HepG2 (cell line): ENCODE measurements around the gene KIF25.

ENCODE experiments used
- EZH2 ChIP-seq: conservative IDR thresholded peaks from 2 replicates; pipeline ENCODE4 v1.6.1; 2012; ENCODE audit warnings: mild to moderate bottlenecking, low read depth, low read length, moderate library complexity
- FOSL1 ChIP-seq: sonication (generic); formaldehyde crosslinking; IDR thresholded peaks from 2 replicates; pipeline ENCODE4 v1.9.0; 2021; ENCODE audit warnings: missing genetic modification reagents, borderline replicate concordance
- GABPA ChIP-seq, 2 experiments: IDR thresholded peaks; 2 replicates each; pipeline ENCODE4 v1.6.1; 2011 to 2016; ENCODE audit warnings: low read depth in 2 of 2, low read length in 1 of 2, missing biosample characterization in 1 of 2, missing genetic modification characterization in 1 of 2
- HNRNPL ChIP-seq: fragments of 200-400 bp; formaldehyde crosslinking; IDR thresholded peaks from 2 replicates; pipeline ENCODE4 v1.6.1; 2017; ENCODE audit warnings: mild to moderate bottlenecking, low read depth, low read length
- KAT8 ChIP-seq: IDR thresholded peaks from 2 replicates; pipeline ENCODE4 v1.6.1; 2016; ENCODE audit warnings: missing genetic modification reagents, missing compliant biosample characterization
- ZBTB1 ChIP-seq: sonication (generic); formaldehyde crosslinking; IDR thresholded peaks from 2 replicates; pipeline ENCODE4 v1.4.0; 2020; ENCODE audit warnings: missing genetic modification reagents, borderline replicate concordance
- ZNF331 ChIP-seq: sonication (generic); formaldehyde crosslinking; IDR thresholded peaks from 2 replicates; pipeline ENCODE4 v1.4.0; 2020; ENCODE audit warnings: missing genetic modification reagents
- ZNF556 ChIP-seq: sonication (generic); formaldehyde crosslinking; IDR thresholded peaks from 2 replicates; pipeline ENCODE4 v1.4.0; 2020; ENCODE audit warnings: mild to moderate bottlenecking, missing genetic modification reagents, borderline replicate concordance
- TF ChIP-seq, protein P1 (sequence below): sonication (generic); formaldehyde crosslinking; IDR thresholded peaks from 2 replicates; pipeline ENCODE4 v1.5.0; 2020; ENCODE audit warnings: mild to moderate bottlenecking, missing genetic modification reagents, moderate library complexity
- TF ChIP-seq, protein P2 (sequence below): IDR thresholded peaks from 2 replicates; pipeline ENCODE4 v1.6.1; 2018; ENCODE audit warnings: missing genetic modification reagents
- TF ChIP-seq, protein P3 (sequence below): fragments of 450-650 bp; IDR thresholded peaks from 2 replicates; pipeline ENCODE4 v1.6.1; 2017; ENCODE audit warnings: mild to moderate bottlenecking
- TF ChIP-seq, protein P4 (sequence below): IDR thresholded peaks from 2 replicates; pipeline ENCODE4 v1.6.1; 2012; ENCODE audit warnings: inconsistent platforms
- TF ChIP-seq, protein P5 (sequence below): sonication (generic); formaldehyde crosslinking; IDR thresholded peaks from 2 replicates; pipeline ENCODE4 v1.4.0; 2020; ENCODE audit warnings: missing genetic modification reagents, borderline replicate concordance

DNA sequence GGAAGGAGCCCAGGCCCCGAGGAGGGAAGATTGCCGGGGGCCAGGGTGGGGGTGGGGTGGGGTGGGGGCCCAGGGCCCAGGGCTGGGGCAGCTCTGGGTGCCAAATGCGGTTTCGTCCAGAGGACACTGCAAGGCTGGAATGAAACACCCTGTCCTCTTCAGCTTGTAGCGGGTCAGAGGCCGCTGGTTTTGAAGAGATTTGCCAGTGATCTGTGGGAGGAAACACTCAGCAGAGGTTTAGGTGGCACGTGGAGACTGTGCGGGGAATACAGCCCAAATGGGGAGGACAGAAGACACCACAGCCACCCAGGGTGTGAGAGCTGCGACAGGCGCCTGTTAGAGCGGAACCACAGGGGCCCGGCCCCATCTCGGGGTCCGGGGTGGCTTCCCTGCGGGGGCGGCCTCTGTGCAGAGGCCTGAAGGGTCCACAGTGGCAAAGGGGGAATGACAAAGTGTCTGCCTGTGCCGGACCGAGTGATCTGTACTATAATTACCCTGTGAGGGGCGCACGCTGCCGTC lies 52.3 kb downstream of the KIF25 start:
- TF ChIP-seq KAT8 (no peak), ZNF331 (CRISPR knock-in tag) (no peak), HNRNPL (no peak), ZNF556 (CRISPR knock-in tag) (no peak), ZBTB1 (CRISPR knock-in tag) (no peak), GABPA (IDR thresholded peaks at IDR 0.05; ENCODE audit: low read depth, low read length) (no peak), GABPA (CRISPR knock-in tag; IDR thresholded peaks at IDR 0.05; ENCODE audit: low read depth) (no peak), EZH2 (no peak), FOSL1 (no peak)
- TF ChIP-seq, protein P1, sequence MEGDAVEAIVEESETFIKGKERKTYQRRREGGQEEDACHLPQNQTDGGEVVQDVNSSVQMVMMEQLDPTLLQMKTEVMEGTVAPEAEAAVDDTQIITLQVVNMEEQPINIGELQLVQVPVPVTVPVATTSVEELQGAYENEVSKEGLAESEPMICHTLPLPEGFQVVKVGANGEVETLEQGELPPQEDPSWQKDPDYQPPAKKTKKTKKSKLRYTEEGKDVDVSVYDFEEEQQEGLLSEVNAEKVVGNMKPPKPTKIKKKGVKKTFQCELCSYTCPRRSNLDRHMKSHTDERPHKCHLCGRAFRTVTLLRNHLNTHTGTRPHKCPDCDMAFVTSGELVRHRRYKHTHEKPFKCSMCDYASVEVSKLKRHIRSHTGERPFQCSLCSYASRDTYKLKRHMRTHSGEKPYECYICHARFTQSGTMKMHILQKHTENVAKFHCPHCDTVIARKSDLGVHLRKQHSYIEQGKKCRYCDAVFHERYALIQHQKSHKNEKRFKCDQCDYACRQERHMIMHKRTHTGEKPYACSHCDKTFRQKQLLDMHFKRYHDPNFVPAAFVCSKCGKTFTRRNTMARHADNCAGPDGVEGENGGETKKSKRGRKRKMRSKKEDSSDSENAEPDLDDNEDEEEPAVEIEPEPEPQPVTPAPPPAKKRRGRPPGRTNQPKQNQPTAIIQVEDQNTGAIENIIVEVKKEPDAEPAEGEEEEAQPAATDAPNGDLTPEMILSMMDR, result no peak
- TF ChIP-seq, protein P2, sequence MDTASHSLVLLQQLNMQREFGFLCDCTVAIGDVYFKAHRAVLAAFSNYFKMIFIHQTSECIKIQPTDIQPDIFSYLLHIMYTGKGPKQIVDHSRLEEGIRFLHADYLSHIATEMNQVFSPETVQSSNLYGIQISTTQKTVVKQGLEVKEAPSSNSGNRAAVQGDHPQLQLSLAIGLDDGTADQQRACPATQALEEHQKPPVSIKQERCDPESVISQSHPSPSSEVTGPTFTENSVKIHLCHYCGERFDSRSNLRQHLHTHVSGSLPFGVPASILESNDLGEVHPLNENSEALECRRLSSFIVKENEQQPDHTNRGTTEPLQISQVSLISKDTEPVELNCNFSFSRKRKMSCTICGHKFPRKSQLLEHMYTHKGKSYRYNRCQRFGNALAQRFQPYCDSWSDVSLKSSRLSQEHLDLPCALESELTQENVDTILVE (CRISPR knock-in tag), result no peak
- TF ChIP-seq, protein P3, sequence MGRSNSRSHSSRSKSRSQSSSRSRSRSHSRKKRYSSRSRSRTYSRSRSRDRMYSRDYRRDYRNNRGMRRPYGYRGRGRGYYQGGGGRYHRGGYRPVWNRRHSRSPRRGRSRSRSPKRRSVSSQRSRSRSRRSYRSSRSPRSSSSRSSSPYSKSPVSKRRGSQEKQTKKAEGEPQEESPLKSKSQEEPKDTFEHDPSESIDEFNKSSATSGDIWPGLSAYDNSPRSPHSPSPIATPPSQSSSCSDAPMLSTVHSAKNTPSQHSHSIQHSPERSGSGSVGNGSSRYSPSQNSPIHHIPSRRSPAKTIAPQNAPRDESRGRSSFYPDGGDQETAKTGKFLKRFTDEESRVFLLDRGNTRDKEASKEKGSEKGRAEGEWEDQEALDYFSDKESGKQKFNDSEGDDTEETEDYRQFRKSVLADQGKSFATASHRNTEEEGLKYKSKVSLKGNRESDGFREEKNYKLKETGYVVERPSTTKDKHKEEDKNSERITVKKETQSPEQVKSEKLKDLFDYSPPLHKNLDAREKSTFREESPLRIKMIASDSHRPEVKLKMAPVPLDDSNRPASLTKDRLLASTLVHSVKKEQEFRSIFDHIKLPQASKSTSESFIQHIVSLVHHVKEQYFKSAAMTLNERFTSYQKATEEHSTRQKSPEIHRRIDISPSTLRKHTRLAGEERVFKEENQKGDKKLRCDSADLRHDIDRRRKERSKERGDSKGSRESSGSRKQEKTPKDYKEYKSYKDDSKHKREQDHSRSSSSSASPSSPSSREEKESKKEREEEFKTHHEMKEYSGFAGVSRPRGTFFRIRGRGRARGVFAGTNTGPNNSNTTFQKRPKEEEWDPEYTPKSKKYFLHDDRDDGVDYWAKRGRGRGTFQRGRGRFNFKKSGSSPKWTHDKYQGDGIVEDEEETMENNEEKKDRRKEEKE, result no peak
- TF ChIP-seq, protein P4, sequence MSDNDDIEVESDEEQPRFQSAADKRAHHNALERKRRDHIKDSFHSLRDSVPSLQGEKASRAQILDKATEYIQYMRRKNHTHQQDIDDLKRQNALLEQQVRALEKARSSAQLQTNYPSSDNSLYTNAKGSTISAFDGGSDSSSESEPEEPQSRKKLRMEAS, result no peak
- TF ChIP-seq, protein P5, sequence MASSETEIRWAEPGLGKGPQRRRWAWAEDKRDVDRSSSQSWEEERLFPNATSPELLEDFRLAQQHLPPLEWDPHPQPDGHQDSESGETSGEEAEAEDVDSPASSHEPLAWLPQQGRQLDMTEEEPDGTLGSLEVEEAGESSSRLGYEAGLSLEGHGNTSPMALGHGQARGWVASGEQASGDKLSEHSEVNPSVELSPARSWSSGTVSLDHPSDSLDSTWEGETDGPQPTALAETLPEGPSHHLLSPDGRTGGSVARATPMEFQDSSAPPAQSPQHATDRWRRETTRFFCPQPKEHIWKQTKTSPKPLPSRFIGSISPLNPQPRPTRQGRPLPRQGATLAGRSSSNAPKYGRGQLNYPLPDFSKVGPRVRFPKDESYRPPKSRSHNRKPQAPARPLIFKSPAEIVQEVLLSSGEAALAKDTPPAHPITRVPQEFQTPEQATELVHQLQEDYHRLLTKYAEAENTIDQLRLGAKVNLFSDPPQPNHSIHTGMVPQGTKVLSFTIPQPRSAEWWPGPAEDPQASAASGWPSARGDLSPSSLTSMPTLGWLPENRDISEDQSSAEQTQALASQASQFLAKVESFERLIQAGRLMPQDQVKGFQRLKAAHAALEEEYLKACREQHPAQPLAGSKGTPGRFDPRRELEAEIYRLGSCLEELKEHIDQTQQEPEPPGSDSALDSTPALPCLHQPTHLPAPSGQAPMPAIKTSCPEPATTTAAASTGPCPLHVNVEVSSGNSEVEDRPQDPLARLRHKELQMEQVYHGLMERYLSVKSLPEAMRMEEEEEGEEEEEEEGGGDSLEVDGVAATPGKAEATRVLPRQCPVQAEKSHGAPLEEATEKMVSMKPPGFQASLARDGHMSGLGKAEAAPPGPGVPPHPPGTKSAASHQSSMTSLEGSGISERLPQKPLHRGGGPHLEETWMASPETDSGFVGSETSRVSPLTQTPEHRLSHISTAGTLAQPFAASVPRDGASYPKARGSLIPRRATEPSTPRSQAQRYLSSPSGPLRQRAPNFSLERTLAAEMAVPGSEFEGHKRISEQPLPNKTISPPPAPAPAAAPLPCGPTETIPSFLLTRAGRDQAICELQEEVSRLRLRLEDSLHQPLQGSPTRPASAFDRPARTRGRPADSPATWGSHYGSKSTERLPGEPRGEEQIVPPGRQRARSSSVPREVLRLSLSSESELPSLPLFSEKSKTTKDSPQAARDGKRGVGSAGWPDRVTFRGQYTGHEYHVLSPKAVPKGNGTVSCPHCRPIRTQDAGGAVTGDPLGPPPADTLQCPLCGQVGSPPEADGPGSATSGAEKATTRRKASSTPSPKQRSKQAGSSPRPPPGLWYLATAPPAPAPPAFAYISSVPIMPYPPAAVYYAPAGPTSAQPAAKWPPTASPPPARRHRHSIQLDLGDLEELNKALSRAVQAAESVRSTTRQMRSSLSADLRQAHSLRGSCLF (CRISPR knock-in tag), result no peak
